Amniotic stem cell (primary cell): ENCODE data around the gene AGPAT4.
A peak's percentile ranks its signal among the peaks of the same experiment; 100 is the strongest.
"Not testable (repeated sequence)": the region's sequence is repeated elsewhere in the genome, so short reads cannot be mapped to it uniquely, and the experiment has no call there.

Experiments used
- DNase-seq: peaks from one replicate; lab custom pipeline; 2025; lab: John Stamatoyannopoulos, UW

Gene AGPAT4

GRCh38 chr6:161200610-161201370 lies 73.1 kb downstream of the AGPAT4 start:
- no peak for DNase-seq

- DNase-seq = no peak
These were observed 74.0 kb downstream of the AGPAT4 start for GRCh38 chr6:161199850-161200249.

- no peak for DNase-seq
These were observed 74.9 kb downstream of the AGPAT4 start for GRCh38 chr6:161198783-161199460.

GRCh38 chr6:161198176-161198575 lies 75.7 kb downstream of the AGPAT4 start:
- no peak for DNase-seq

GRCh38 chr6:161195386-161195785 lies 78.5 kb downstream of the AGPAT4 start:
- no peak for DNase-seq

GRCh38 chr6:161194374-161194773 lies 79.5 kb downstream of the AGPAT4 start:
- no peak for DNase-seq

- no peak for DNase-seq
These were observed 81.0 kb downstream of the AGPAT4 start for GRCh38 chr6:161192636-161193411.

GRCh38 chr6:161191671-161192070 lies 82.2 kb downstream of the AGPAT4 start:
- DNase-seq = no peak

- DNase-seq = no peak
These were observed 82.9 kb downstream of the AGPAT4 start for GRCh38 chr6:161191007-161191406.

GRCh38 chr6:161189891-161190290 lies 84.0 kb downstream of the AGPAT4 start:
- DNase-seq = no peak

- no peak for DNase-seq
These were observed 85.1 kb downstream of the AGPAT4 start for GRCh38 chr6:161188547-161189465.

GRCh38 chr6:161186173-161186769 lies 87.6 kb downstream of the AGPAT4 start:
- peak; percentile 31 for DNase-seq

GRCh38 chr6:161181121-161181520 lies 92.7 kb downstream of the AGPAT4 start:
- no peak for DNase-seq

GRCh38 chr6:161178155-161178554 lies 95.7 kb downstream of the AGPAT4 start:
- not testable (repeated sequence) for DNase-seq

GRCh38 chr6:161176428-161176827 lies 97.4 kb downstream of the AGPAT4 start:
- DNase-seq = not testable (repeated sequence)

GRCh38 chr6:161172769-161173168 lies 101.1 kb downstream of the AGPAT4 start:
- not testable (repeated sequence) for DNase-seq

GRCh38 chr6:161171207-161171606 lies 102.7 kb downstream of the AGPAT4 start:
- no peak for DNase-seq

- DNase-seq = no peak
These were observed 104.2 kb downstream of the AGPAT4 start for GRCh38 chr6:161169696-161170095.

- no peak for DNase-seq
These were observed 104.8 kb downstream of the AGPAT4 start for GRCh38 chr6:161169035-161169434.

- DNase-seq = peak; percentile 57
These were observed 105.5 kb downstream of the AGPAT4 start for GRCh38 chr6:161168281-161168891.

GRCh38 chr6:161166677-161167076 lies 107.2 kb downstream of the AGPAT4 start:
- DNase-seq = no peak
